Measurements from ENCODE around the gene NEURL4. TPM values are rescaled to one million over a fixed set of nuclear protein-coding genes. Genes with fewer than 3 reads are reported as not detected.

NEURL4 gene
- total RNA-seq, 2 donors from 2014 or later = 24.8 to 32.7 TPM

DNA sequence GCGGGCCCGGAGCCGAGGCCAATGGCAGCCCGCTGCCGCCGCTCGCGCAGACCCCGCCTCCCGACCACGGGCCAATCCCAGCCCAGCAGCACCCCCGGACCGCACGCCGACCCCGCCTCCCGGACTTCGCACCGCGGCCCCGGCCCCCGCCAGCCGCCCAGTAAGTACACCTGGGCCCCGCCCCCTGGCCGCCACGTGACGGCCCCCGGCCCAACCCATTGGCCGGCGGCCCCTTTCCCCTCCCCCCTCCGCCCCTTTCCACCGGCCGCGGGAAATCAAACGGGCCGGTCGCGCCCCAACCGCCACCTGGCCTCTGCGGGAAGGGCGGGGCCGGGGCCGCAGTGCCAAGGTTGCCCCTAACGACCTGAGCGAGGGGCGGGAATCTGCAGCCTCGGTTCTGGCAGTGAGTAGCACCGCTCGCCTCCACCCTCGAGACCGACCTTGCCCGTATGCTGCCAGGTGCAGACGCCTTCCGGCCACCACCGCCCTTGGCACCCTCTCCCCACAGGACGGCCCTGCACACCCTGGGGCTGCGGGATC lies 34.5 kb downstream of the NEURL4 start, which contains the start of gene YBX2:
Gene YBX2, minus strand, starts transcription at position 26 of the 540 bp plus-strand sequence. CDS start 139 bp downstream, outside the sequence.
- no peaks in the 10 kb centered on the region for H3K9me3 Mint-ChIP-seq
- DNase-seq (ENCODE audit: low spot score in 2 of 2) (peak in 1 of 2 donors; percentile 80), ATAC-seq (peak; percentile 65 to 88)
- peak within 1 kb of the TSS in 1 of 2 donors; percentile 90 for H3K27ac Mint-ChIP-seq
- H3K36me3 Mint-ChIP-seq = peaks cover 0 to 6% of the 10 kb centered on the region in 2 donors

DNA sequence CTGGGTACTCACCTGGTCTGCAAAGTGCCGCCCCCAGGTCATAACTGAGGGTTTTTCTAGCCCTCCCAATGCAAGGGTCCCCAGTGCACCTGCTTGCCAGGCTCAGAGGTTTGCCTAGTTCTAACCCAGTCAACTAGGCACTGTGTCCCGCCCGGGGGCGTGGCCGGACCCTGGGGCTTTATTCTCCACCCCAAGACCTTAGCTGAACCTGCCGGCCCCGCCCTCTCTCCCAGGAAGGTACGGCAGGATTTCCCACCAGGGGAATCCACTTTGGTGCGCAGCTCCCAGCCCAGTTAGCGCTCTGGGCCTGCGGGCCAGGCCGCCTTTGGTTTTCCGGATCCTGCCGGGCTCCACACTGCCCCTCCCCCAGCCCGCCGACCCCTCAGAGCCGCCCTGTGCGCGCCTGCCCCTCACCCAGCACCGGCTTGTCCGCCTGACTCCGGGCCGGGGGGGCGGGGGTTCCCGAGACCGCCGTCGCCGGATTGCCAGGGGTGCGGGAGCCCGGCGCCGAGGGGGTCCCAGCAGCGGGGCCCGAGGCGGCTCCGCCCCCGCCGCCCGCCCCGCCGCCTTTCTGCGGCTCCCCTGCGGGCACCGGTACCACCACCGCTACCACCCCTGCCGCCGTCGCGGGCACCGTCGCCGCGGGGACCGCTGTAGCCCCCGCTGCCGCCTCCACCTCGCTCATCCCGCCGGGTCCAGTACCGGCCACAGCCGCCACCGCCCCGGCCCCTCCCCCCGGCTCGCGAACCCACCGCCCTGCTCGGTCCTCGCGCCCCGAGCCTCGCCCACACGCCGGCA lies 35.1 kb downstream of the NEURL4 start:
- Mint-ChIP-seq H3K36me3 (peaks cover 0 to 6% of the 10 kb centered on the region in 2 donors), H3K27ac (no peak overlapping the region), H3K9me3 (no peaks in the 10 kb centered on the region)
- no peak for DNase-seq (ENCODE audit: low spot score in 2 of 2)
- no peak for ATAC-seq

DNA sequence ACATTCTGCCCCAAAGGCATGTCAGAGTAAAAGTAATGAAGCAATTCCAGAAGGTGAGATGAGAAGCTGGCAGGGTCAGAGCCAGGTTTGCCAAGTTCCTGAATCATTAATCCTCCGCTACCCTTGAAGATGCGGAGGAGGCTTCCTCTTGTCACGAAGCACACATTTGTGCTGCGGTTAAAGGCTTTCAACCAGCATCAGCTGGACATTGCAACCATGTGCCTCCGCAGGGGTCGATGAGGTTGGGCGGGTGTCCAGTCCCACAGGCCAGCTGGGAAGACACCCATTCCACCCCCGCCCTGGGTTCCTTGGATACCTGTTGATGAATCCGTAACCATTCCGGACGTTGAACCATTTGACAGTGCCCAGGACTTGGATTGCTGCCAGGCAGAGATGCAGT lies 36.0 kb downstream of the NEURL4 start:
- DNase-seq (ENCODE audit: low spot score in 2 of 2) (no peak), ATAC-seq (no peak)
- Mint-ChIP-seq H3K27ac (no peak overlapping the region), H3K9me3 (no peaks in the 10 kb centered on the region), H3K36me3 (peaks cover 0 to 6% of the 10 kb centered on the region in 2 donors)

DNA sequence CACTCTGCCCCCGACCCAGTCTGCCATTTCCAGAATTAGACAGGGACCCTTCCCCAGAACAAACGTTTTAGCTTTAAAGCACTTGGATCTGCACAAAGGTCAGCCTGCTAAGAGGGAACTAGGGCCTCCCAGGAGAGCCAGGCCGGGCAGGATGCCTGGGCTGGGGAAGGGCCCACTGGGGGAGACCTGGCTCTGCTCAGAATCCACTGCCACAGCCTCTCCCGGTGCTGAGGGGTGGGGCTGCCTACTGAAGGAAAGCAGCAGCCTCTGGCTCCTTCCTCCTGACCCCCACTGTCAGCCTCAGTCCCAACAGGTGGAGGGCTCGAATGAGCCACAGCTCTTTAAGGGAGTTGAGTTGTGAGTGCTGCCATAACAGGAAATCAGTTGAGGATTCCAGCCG lies 36.4 kb downstream of the NEURL4 start:
- Mint-ChIP-seq H3K27ac (no peak overlapping the region), H3K9me3 (no peaks in the 10 kb centered on the region), H3K36me3 (peaks cover 0 to 6% of the 10 kb centered on the region in 2 donors)
- ATAC-seq (no peak), DNase-seq (ENCODE audit: low spot score in 2 of 2) (no peak)

DNA sequence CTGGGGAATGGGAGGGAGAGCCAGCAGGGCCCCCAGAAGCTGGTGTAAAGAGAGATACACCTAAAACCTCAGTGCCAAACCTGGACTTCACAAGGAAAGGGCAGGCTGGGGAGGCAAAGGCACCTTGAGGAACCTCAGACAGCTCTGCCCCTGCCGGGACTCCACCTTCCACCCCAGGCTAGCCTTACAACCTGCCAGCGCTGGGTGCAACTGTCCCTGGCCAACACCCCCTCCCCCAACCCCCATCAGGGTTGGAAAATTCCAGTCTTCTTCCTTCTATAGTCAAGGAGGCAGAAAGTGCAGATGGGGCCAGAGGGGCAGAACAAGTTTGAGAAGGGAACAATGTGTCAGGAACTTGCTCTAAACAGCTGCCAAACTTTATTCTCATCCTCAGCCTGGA lies 36.9 kb downstream of the NEURL4 start:
- DNase-seq (ENCODE audit: low spot score in 2 of 2) (no peak), ATAC-seq (no peak)
- Mint-ChIP-seq H3K9me3 (no peaks in the 10 kb centered on the region), H3K36me3 (peaks cover 0 to 6% of the 10 kb centered on the region in 2 donors), H3K27ac (no peak overlapping the region)

DNA sequence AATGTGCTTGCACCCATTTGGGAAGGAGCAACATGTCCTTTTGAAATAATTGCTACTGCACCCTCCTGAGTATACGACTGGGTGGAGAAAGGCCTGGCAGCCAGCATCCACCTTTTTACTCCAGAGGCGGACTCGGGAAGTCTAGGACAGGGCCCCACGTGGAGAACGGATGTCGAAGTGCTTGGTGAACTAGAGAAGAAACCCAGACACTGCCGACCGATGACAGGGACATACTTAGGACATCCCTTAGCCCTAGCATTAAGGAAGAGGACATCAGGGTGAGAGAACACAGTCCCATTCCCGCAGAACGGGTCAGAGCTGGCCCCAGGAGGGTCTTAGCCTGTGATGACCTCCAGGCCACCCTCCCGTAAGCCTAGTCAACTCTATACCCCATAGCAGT lies 38.5 kb downstream of the NEURL4 start:
- no peak for ATAC-seq
- DNase-seq (ENCODE audit: low spot score in 2 of 2) = no peak
- Mint-ChIP-seq H3K36me3 (peaks cover 0 to 6% of the 10 kb centered on the region in 2 donors), H3K27ac (no peak overlapping the region), H3K9me3 (no peaks in the 10 kb centered on the region)

DNA sequence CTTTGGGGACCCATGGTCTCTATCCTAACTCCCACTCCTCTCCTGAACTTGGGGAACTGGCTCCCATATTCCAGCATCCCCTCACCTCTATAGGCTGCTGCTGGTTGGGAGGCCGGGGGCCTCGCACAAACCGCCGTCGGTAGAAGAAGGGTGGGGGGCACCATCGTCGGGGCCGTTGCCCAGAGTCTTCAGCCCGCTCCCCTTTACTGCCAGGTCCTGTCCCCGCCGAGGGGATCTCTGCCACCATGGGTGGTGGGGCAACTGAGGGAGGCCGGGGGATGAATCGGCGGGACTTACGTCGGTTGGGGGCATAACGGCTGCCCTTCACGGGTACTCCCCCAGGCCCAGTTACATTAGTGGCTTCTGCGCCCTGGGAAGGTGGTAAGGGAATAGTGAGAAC lies 39.0 kb downstream of the NEURL4 start:
- peaks cover 0 to 1% of the 10 kb centered on the region in 2 donors for H3K36me3 Mint-ChIP-seq
- no peaks in the 10 kb centered on the region for H3K9me3 Mint-ChIP-seq
- no peak overlapping the region for H3K27ac Mint-ChIP-seq
- ATAC-seq (no peak), DNase-seq (ENCODE audit: low spot score in 2 of 2) (no peak)

DNA sequence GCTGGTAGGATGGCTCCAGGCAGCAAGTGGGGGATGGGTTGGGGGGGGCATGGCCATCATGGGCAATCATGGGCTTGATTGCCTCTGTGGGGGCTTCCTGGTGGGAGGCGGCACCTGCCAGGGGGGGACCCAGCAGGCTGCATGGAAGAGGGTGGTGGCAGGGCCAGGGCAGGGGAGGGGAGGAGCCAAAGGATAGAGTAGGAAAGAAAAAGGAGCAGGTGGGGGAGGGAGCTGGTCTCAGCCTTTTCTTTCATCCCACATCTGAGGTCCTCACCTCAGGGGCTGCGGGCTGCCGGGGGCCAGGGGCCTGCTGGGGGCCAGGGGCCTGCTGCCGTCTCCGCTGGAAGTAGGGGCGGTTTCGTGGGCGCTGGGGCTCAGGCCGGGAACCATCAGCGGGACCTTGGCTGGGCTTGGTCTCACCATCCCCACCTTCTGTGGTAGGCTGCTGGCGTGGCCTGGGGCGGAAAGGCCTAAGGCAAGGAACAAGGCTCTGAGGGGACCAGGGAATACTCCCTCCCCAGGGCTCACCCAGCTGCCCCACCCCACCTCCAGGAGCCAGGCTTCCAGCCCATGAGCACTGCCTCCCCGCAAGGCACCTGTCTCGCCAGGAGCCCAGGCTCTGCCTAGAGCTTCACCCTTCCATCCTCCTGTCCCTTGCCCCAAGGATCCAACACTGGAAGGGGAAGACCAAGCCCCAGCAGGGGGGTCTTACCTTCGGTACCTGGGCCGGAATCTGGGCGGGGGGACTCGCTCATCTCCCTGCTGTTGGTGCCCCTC lies 39.7 kb downstream of the NEURL4 start:
- DNase-seq (ENCODE audit: low spot score in 2 of 2) = no peak
- no peak for ATAC-seq
- H3K9me3 Mint-ChIP-seq = no peaks in the 10 kb centered on the region
- no peak overlapping the region for H3K27ac Mint-ChIP-seq
- no peaks in the 10 kb centered on the region for H3K36me3 Mint-ChIP-seq

DNA sequence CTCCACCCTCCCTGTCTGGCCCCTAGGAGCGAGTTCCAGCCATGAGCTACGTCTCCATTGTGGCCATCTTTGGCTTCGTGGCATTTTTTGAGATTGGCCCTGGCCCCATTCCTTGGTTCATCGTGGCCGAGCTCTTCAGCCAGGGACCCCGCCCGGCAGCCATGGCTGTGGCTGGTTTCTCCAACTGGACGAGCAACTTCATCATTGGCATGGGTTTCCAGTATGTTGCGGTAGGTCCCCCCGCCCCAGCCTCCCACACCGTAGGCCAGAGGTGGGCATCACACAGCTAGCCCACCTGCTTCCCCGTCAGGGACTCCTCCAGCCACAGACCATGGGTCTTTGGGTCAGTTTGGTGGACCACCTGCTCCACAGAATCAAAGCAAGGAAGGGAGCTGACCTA lies 43.5 kb downstream of the NEURL4 start:
- H3K36me3 Mint-ChIP-seq = no peaks in the 10 kb centered on the region
- no peak for ATAC-seq
- no peaks in the 10 kb centered on the region for H3K9me3 Mint-ChIP-seq
- DNase-seq (ENCODE audit: low spot score in 2 of 2) = no peak
- H3K27ac Mint-ChIP-seq = no peak overlapping the region

DNA sequence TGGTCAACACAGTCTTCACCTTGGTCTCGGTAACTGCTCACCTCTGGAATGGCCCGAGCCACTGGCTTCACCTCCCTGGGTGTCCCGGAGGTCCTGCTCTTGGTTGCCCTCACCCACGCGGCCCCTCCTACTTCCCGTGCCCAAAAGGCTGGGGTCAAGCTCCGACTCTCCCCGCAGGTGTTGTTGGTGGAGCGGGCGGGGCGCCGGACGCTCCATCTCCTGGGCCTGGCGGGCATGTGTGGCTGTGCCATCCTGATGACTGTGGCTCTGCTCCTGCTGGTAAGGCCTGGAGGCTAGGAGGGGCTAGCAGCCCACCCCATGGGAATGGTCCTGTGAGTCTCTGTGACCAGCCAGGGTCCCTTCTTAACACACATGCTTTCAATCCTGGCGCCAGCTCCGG lies 44.2 kb downstream of the NEURL4 start:
- no peaks in the 10 kb centered on the region for H3K9me3 Mint-ChIP-seq
- H3K36me3 Mint-ChIP-seq = no peaks in the 10 kb centered on the region
- H3K27ac Mint-ChIP-seq = no peak overlapping the region
- DNase-seq (ENCODE audit: low spot score in 2 of 2) (no peak), ATAC-seq (no peak)

DNA sequence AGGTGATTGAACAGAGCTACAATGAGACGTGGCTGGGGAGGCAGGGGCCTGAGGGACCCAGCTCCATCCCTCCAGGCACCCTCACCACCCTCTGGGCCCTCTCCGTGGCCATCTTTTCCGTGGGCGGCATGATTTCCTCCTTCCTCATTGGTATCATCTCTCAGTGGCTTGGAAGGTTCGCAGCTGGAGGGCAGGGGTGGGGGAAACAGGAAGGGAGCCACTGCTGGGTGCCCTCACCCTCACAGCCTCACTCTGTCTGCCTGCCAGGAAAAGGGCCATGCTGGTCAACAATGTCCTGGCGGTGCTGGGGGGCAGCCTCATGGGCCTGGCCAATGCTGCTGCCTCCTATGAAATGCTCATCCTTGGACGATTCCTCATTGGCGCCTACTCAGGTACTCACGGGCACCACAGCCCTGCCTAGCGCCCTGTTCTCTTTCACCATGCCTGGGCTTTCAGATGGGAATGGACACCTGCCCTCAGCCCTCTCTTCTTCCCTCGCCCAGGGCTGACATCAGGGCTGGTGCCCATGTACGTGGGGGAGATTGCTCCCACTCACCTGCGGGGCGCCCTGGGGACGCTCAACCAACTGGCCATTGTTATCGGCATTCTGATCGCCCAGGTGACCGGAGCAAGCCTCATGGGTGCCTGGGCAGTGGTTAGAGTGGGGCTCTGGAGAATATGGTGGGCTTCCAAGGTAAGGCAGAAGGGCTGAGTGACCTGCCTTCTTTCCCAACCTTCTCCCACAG lies 45.5 kb downstream of the NEURL4 start:
- H3K27ac Mint-ChIP-seq = no peak overlapping the region
- H3K9me3 Mint-ChIP-seq = no peaks in the 10 kb centered on the region
- DNase-seq (ENCODE audit: low spot score in 2 of 2) (no peak), ATAC-seq (no peak)
- no peaks in the 10 kb centered on the region for H3K36me3 Mint-ChIP-seq

DNA sequence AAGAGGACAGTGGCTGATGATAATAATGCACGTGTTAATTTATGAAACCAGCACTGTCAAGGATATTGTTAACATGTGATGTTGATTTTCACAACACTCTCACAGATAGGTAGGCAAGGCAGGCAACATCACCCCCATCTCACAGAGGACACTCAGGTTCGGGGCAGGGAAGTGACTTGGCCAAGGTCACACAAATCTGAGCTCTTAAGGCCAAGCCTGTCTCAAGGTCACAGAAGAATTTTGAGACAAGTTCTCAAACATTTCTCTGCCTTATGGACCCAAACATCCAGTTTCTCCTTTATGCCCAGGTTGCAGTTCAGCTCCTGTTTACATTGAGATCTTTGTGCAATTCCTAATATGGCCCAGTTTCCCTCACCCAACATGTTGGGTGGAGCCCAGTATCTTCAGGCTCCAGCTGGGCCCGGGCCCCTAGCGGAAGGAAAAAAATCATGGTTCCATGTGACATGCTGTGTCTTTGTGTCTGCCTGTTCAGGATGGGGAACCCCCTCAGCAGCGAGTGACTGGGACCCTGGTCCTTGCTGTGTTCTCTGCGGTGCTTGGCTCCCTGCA lies 46.3 kb downstream of the NEURL4 start:
- ATAC-seq = no peak

DNA sequence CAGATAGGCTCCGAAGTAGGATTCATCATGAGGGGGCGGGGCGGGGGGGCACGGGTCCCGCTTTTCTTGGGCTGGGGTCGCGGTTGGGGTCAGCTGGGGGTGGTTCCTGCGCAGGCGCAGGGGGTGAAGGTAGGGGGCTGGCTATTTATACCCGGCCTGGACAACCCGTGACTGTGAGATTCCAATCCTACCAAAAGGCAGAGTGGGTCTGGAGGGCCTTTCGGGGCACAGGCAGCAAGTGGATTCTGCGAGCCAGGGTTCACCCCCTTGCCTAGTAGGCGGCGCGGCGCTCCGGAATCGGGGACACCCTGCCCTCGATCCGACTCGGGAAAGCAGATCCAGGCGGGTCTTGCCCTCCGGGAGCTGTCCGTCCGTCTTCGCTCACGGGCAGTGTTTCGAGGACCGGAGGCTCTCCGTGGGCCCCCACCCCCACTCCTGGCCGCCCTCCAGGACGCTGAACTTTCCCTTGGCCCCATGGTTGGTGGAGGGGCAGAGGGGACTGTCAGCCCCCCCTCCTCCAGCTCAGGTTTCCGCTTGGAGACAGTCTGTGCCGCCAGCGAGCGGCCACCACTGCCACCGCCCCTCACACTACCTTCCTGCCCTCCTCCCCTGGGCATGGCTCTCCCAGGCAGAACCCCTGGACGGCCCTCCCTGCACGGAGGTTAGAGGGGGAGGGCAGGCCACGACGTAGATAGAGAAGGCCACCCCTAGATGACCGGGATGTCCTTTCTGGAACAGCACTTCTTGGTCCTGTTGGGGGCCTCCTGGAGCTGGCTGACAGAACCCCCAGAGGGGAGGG lies 47.0 kb downstream of the NEURL4 start:
- H3K27ac Mint-ChIP-seq = no peak overlapping the region
- DNase-seq (ENCODE audit: low spot score in 2 of 2) (no peak), ATAC-seq (no peak)
- no peaks in the 10 kb centered on the region for H3K36me3 Mint-ChIP-seq
- H3K9me3 Mint-ChIP-seq = no peaks in the 10 kb centered on the region

More for the DNA sequence above, 46.3 kb downstream of the NEURL4 start:
- no peak for DNase-seq (ENCODE audit: low spot score in 2 of 2)
- Mint-ChIP-seq H3K9me3 (no peaks in the 10 kb centered on the region), H3K36me3 (no peaks in the 10 kb centered on the region), H3K27ac (no peak overlapping the region)

DNA sequence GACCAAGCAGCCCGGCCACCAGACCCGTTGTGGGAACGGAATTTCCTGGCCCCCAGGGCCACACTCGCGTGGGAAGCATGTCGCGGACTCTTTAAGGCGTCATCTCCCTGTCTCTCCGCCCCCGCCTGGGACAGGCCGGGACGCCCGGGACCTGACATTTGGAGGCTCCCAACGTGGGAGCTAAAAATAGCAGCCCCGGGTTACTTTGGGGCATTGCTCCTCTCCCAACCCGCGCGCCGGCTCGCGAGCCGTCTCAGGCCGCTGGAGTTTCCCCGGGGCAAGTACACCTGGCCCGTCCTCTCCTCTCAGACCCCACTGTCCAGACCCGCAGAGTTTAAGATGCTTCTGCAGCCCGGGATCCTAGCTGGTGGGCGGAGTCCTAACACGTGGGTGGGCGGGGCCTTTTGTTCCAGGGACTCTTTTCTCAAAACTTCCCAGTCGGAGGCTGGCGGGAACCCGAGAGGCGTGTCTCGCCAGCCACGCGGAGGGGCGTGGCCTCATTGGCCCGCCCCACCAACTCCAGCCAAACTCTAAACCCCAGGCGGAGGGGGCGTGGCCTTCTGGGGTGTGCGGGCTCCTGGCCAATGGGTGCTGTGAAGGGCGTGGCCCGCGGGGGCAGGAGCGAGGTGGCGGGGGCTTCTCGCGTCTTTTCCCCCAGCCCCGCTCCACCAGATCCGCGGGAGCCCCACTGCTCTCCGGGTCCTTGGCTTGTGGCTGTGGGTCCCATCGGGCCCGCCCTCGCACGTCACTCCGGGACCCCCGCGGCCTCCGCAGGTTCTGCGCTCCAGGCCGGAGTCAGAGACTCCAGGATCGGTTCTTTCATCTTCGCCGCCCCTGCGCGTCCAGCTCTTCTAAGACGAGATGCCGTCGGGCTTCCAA lies 47.8 kb downstream of the NEURL4 start, which contains the start of gene SLC2A4:
Gene SLC2A4, plus strand, starts transcription at position 645 of the 879 bp plus-strand sequence. Its CDS starts 217 bp downstream, at position 862.
- peak; percentile 77 to 86 for ATAC-seq
- Mint-ChIP-seq H3K9me3 (no peaks in the 10 kb centered on the region), H3K27ac (no peak within 1 kb of the TSS), H3K36me3 (no peaks in the 10 kb centered on the region)
- peak; percentile 83 to 94 for DNase-seq (ENCODE audit: low spot score in 2 of 2)

All from activated naive CD4-positive, alpha-beta T cell treated with anti-CD3 and anti-CD28 coated beads, Interleukin-2, amount 50 U/mL, for 72 hours (primary cell).